D341Med (cell line): ENCODE measurements around the gene BMERB1.
"Not testable (repeated sequence)": the region's sequence is repeated elsewhere in the genome, so short reads cannot be mapped to it uniquely, and the experiment has no call there.

ENCODE experiments used
- DNase-seq: peaks from one replicate; pipeline ENCODE4 v3.0.0; 2012; ENCODE audit warnings: low spot score

The BMERB1 gene

DNA sequence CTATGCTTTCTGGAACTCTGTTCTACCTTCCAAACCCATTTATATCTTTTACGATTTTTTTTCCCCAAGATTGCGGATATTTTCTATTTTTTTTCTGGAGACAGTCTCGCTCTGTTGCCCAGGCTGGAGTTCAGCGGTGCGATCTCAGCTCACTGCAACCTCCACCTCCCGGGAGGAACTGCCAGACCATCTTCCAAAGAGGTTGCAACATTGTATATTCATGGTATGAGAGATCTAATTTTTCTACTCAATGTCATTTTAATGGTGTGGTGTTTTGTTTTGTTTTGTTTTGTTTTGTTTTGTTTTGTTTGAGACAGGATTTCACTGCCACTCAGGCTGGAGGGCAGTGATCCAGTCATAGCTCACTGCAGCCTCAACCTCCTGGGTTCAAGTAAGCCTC lies 8.5 kb upstream of the BMERB1 start:
- no peak for DNase-seq

DNA sequence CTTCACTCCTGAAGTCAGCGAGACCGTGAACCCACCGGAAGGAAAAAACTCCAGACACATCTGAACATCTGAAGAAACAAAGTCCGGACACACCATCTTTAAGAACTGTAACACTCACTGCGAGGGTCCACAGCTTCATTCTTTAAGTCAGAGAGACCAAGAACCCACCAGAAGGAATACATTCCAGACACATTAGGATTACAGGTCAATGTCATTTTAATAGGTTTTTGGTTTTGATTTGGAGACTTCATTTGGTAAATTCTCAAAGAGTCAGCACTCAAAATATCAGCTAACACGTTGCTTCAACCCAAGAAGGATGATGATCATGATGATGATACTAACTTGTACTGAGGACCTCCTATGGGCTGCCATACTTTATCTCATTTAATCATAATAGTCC lies 7.6 kb upstream of the BMERB1 start:
- DNase-seq = no peak

DNA sequence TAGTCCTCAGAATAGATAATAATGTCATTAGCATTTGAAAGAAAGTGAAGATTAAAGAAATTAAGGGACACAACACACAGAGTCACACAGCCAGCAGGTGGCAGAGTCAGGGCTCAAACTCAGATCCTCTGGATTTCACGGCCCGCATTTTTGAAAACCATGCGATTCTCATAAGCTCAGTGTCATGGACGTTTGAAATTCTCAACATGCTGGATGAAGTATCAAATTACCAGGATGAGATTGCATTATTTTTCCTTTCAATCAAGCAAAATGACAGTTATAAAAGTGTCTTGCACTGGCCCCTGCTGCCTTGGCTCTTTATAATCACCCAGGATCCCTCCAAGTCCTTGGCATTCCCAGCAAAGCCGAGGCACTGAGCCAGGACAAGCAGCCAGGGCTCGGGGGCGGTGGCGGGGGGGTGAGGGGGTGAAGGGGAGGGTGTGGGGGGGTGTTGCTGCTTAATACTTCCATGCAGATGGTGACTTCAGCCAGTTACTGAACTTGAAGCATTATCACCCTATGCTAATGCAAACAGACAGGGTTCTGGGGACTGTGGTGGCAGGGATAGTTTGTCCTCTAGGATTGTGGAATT lies 6.6 kb upstream of the BMERB1 start:
- DNase-seq = peak; percentile 88

DNA sequence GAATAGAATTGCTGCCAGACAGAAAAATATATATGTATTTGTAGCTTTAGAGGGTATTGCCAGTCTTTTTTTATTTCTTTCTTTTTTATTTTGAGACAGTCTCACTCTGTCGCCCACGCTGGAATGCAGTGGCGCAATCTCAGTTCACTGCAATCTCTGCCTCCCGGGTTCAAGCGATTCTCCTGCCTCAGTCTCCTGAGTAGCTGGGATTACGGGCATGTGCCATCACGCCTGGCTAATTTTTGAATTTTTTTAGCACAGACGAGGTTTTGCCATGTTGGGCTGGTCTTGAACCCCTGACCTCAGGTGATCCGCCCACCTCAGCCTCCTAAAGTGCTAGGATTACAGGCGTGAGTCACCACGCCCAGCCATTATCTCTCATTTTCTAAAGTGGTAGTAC lies 3.5 kb upstream of the BMERB1 start:
- DNase-seq = not testable (repeated sequence)

DNA sequence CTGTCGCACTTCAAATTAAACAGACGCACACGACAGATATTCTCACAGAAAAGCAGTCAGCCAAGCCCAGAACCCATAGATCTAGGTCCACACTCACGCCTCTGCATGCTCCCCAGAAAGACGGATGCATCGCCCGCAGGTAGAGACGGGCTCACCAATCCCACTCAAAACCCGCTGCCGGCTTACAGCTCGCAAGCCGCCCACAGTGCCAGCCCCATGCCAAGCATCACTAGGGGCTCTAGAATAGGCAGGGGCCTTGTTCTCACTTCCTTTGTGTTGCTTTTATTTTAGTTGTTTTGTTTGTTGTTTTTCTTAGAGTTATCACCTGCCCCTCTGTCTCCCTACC lies 336 bp upstream of the BMERB1 start:
- DNase-seq = no peak

DNA sequence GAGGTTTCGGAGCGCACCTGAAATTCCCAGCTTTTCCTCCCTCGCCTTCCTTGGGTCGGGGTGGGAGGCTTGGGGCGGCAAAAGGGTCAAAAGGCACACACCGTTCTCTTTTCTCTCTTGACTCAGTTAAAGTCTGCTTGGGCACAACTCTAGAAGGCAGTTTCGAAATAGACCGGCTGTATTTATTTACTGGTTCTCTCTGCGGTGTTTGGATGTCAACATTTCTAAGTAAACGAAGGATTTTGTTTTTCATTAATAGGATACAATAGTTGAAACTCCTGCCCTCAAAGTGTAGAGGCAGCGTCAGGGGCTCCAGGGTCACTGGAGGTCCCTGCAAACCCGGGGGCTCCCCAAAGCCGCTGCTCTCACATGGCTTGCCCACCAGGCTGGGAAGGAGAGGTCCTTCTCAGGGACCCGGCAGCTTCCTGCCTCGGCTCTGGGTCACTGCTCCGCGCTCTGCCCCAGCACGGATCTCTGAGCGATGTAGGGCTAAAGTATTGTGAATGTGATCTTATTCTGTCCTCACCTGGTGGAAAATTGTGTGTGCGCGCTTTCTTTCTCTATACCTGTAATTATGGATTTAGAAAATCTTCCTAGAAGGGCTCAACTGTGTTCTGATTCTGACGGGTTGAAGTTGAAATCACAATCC lies 952 bp downstream of the BMERB1 start:
- peak; percentile 29 for DNase-seq

DNA sequence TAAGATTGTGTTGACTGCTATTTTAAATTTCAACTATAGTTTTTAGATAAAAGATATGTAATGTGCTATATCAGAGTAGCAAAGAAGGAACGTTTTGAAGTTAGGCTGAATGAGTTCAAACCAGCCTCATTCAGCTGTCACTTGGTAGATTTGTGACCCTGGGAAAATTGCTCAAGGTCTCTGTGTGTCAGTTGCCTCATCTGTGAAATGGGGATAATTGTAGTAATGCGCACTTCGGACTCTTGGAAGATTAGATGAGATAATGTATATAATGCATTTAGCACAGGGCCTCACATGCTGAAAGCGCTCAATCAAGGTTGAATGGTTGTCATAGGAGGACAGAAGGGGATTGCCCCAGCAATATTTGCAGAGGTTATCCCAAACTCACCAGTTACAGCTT lies 4.7 kb downstream of the BMERB1 start:
- no peak for DNase-seq

DNA sequence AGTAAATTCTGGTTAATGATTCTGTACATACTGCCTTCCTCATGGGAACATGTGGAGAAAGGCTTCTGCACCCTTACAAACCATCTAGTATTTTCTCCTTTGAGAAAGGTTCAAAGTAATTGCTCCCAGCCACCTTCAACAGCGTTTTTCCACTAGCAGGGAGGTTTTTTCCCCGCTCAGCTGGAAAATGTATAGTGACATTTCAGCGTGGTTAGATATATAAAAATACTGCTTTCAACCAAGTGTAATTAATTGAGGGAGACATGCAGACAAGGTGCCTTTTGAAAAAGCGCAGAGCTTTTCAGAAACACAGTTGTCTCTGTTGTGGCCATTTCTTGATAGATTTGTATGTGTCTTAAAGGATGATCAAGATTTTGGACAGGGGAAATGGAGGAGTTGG lies 5.1 kb downstream of the BMERB1 start:
- no peak for DNase-seq

DNA sequence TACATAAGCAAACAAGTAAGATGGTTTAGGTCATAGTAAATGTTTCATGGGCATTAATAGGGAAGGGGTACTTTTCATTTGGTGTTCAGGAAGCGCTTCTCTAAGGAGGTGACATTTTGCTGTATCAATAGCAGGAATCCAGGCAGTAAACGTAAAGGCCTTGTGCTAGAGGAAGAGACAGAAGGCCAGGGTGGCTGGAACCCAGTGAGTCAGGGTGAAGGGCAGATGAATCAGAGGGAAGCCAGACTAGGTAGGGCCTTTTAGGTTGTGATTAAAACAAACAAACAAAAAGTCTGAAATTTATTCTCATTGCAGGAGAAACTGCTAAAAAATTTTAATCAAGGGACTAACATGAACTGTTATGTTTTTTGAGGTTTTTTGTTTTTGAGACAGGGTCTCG lies 6.5 kb downstream of the BMERB1 start:
- no peak for DNase-seq

DNA sequence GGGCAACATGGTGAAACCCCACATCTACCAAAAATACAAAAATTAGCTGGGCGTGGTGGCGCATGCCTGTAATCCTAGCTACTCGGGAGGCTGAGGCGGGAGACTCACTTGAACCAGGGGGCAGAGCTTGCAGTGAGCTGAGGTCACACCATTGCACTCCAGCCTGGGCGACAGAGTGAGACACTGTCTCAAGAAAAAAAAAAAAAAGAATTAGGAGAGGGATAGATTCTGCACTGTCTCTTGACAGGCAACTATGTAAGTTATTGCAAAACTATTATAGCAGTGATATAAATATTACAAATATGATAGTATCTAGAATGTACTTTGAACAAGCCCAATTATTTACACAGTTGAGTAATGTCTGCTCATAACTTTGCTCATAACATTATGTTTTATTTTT lies 7.8 kb downstream of the BMERB1 start:
- DNase-seq = not testable (repeated sequence)

DNA sequence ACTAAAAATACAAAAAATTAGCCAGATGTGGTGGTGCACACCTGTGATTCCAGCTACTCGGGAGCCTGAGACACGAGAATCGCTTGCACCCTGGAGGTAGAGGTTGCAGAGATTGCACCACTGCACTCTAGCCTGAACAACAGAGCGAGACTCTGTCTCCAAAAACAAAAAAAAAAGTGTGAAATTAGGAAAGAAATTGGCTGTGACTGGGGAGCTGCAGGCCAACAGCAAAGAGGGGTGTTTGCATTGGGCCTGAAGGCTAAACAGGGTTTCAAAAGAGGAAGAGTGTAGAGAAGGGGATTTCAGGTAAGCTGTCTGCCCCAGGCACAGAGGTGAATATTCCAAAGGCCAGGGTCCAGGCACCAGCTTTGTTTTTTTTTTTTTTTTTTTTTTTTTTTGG lies 9.4 kb downstream of the BMERB1 start:
- DNase-seq = no peak

DNA sequence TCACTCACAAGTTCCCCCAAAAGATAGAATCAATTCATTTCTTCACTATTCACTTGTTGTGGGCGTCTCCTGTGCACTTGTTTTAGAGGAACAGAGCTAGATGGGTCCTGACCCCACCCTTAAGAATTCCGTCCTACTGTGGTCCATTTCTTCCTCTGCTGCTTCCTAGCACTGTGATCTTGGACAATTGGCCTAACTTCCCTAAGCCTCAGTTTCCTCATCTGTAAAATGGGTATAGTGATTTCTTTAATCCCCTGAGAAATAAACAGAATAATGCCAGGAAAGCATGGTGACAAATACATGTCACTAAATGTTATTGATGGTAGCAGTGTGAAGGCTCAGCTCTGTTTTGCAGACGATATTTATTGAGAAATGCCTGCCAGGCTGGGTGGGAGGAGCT lies 9.9 kb downstream of the BMERB1 start:
- DNase-seq = no peak

DNA sequence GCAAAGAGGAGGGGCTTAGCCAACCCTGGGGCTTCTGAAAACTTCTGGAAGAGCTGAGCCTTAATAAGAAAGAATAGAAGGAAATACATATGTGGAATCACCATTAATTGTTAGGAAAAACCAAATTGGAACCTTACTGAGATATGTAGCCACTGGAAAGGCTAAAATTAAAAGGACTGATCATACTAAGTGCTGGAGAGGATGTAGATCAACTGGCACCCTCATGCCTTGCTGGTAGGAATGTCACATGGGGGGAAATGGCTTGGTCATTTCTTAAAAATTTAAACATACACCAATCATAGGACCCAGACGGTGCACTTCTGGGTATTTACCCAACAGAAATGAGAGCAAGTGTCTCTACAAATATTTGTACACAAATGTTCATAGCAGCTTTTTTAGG lies 11.1 kb downstream of the BMERB1 start:
- no peak for DNase-seq

DNA sequence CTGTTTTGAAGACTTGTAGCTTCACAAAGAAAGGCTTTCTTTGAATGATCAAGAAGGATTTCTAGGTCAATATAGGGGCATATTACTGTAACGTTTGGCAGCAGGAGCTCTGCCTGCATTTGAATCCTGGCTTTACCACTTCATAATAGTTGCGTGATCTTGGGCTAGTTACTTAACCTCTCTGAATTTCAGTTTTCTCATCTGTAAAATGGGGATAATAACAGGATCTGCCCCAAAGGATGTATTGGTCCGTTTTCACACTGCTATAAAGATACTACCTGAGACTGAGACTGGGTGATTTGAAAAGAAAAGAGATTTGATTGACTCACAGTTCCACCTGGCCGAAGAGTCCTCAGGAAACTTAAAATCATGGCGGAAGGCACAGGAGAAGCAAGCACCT lies 12.5 kb downstream of the BMERB1 start:
- no peak for DNase-seq

DNA sequence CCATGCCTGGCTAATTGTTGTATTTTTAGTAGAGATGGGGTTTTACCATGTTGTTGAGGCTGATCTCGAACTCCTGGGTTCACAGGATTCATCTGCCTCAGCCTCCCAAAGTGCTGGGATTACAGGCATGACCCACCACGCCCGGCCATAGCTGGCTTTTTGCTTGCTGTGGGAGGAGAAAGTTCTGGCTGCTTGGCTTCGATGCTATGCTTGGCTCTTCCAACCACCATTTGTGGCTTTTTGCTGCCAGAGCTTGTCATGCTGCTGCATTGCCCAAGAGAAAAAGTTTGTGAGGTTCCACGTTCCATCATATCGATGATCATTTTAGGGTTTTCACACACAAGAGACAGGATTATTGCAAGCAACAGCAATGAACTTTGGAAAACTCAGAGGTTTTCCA lies 16.2 kb downstream of the BMERB1 start:
- no peak for DNase-seq

DNA sequence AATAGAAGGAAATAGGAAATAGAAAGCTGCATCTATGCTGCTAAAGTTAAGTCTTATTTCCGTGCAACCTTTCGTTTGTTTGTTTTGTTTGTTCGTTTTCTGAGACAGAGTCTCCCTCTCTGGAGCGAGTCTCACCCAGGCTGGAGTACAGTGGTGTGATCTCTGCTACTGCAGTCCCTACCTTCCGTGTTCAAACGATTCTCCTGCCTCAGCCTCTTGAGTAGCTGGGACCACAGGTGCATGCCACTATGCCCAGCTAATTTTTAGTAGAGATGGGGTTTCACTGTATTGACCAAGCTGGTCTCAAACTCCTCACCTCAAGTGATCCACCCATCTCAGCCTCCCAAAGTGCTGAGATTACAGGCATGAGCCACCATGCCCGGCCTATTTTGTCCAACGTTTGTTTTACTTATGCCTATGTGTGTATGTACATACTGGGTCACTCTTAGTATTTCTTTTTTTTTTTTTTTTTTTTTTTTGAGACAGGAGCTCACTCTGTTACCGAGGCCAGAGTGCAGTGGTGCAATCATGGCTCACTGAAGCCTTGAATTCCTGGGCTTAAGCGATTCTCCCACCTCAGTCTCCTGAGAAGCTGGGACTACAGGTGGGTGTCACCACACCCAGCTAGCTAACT lies 16.8 kb downstream of the BMERB1 start:
- no peak for DNase-seq

DNA sequence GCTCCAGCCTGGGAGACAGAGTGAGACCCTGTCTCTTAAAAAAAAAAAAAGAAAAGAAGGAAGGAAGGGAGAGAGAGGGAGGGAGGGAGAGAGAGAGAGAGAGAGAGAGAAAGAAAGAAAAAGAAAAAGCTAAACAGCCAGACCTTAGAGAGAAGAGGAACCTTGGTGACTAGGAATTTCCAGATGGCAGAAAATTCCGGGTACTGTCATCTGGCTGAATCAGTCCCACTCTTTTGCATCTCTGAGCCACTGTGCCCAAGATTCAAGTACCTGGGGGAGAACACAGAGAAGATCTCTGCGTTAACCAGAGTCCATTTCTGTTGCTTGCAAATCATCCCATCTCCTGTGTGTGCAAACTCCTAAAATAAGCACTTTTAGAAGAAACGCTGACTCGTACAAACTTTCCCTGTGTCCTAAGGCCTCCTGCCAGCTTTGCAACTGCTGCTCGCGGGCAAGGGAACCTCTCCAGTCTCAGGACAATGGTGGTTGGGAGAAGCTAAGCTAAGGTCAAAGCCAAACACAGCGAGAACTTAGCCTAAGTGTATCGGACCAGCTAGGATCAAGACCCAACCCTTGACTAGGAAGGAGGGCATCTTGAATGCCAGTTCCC lies 18.0 kb downstream of the BMERB1 start:
- no peak for DNase-seq

DNA sequence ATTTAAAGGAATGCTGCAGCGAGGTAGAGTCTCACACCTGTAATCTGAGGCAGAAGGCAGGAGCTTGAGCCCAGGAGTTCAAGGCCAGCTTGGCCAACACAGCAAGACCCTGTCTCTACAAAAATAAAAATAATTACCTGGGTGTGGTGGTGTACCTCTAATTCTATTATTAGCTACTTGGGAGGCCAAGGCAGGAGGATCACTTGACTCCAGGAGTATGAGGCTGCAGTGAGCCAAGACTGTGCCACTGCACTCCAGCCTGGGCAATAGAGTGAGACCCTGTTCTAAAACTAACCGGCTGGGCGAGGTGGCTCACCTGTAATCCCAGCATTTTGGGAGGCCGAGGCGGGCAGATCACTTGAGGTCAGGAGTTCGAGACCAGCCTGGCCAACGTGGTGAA lies 18.9 kb downstream of the BMERB1 start:
- DNase-seq = not testable (repeated sequence)

DNA sequence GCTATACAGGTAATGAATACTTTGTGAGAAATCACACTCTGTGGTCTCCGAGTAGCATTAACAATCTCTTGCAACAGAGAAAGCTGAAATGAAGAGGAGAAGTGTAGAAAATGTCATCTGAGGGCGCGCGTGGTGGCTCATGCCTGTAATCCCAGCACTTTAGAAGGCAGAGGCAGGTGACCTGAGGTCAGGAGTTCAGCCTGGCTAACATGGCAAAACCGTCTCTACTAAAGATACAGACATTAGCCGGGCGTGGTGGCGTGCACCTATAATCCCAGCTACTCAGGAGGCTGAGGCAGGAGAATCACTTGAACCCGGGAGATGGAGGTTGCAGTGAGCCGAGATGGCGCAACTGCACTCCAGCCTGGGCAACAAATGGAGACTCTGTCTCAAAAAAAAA lies 20.5 kb downstream of the BMERB1 start:
- DNase-seq = not testable (repeated sequence)

DNA sequence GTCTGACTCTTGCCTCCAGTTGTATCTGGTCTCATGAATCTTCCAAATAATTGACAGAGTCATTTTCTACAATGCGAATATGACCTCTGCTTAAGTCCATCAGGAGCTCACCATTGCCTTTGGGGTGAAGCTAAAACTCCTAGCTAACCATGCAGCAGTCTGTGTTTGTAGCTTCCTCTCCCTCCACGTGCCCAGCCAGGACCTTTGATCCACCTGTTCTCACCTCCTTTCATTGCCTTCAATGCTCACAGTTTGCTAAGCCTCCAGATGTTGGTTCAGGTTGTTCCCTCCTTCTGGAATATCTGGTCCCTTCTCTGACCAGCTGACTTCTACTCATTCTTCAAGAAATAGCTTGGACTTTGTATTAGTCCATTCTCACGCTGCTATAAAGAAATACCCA lies 23.0 kb downstream of the BMERB1 start:
- DNase-seq = no peak

DNA sequence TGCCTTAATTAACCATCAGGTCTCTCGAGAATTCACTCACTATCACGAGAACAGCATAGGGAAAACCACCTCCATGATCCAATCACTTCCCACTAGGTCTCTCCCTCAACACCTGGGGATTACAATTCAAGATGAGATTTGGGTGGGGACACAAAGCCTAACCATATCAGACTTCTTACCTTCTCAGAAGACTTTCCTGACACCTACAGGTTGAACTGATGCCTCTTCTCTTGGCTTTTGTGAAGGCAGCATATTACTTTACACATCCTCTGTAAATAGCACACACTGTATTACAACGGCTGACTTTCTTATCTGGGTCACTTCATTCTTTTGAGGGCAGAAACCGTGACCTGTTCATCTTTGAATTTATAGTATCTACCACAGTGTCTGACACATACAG lies 23.6 kb downstream of the BMERB1 start:
- no peak for DNase-seq

DNA sequence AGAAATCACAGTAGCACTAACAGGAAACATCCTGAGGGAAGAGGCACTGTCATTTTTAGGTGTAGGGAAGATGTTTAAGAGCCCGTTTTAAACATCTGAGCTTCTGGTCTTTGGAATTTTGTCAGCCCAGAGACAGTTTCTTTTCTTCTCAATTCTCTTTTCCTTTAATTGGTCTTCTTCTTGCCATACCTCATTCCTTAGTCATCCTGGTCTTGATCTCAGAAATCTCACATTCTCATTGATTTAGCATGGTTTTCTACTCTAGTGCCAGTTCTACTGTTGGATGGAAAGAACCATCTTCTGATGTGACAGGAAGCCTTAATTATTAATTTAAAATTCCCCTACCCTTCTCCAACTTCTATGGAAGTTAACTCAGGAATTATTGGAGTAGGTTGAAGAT lies 25.4 kb downstream of the BMERB1 start:
- DNase-seq = no peak

DNA sequence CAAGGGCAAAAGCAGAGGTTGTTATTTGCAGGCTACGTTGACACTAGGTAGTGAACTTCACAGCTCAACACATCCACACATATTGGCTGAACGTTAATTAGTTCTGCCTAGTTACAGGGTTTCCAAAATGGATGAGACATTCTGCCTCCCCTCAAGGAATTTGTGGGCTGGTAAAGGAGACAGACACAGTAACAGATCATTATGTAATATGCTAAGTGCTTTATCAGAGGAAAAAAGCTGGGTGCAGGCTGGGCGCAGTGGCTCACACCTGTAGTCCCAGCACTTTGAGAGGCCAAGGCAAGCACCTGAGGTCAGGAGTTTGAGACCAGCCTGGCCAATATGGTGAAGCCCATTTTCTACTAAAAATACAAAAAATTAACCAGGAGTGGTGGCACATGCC lies 26.2 kb downstream of the BMERB1 start:
- DNase-seq = no peak

DNA sequence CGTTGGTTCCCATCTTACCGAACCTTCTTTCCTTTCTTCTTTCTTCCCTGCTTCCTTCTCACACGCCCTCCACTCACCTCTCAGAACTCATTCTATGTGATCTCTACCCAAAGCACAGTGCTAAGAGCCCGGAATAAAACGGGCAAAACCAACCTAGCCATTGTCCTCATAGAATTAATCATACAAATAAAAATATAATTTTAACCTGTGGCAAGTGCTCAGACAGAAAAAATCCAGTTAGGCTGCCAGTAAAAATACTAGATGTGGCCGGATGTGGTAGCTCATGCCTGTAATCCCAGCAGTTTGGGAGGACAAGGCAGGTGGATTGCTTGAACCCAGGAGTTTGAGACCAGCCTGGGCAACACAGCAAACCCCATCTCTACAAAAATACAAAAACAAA lies 27.0 kb downstream of the BMERB1 start:
- no peak for DNase-seq
